CD4-positive, CD25-positive, alpha-beta regulatory T cell (primary cell): Measurements from ENCODE around the gene PADI4. TPM values are rescaled to one million over a fixed set of nuclear protein-coding genes. Genes with fewer than 3 reads are reported as not detected.
"Not testable (repeated sequence)": the region's sequence is repeated elsewhere in the genome, so short reads cannot be mapped to it uniquely, and the experiment has no call there.

Source experiments
- ATAC-seq, 2 donors: fragments of 150-1000 bp; cut with Tn5 transposase; one replicate each; pipeline ENCODE4 v1.10.0; 2021; ENCODE audit warnings: low read depth in 2 of 2, moderate number of reproducible peaks in 2 of 2, moderate library complexity in 1 of 2
- DNase-seq, 3 donors: peaks; one replicate each; pipeline versions ENCODE4 v3.0.0 to v3.0.0-alpha.2; 2012 to 2022; ENCODE audit warnings: mixed read lengths in 1 of 3
- H3K27ac ChIP-seq: one replicate; pipeline ENCODE4 v1.7.0; 2013; ENCODE audit warnings: mild to moderate bottlenecking, low read length; ENCODE audit not compliant: insufficient read depth, poor library complexity, severe bottlenecking
- H3K27me3 ChIP-seq: one replicate; pipeline ENCODE4 v1.7.0; 2013; ENCODE audit warnings: low read length; ENCODE audit not compliant: control insufficient read depth, insufficient read depth
- H3K36me3 ChIP-seq: one replicate; pipeline ENCODE4 v1.7.0; 2013; ENCODE audit warnings: mild to moderate bottlenecking, low read length, moderate library complexity; ENCODE audit not compliant: control insufficient read depth, insufficient read depth
- H3K4me1 ChIP-seq: 2 replicates; pipeline ENCODE4 v1.7.0; 2013; ENCODE audit warnings: mild to moderate bottlenecking, low read length; ENCODE audit not compliant: insufficient read depth, control insufficient read depth, poor library complexity, severe bottlenecking
- H3K4me3 ChIP-seq: one replicate; pipeline ENCODE4 v1.7.0; 2013; ENCODE audit warnings: low read depth, mild to moderate bottlenecking, low read length, moderate library complexity
- H3K9me3 ChIP-seq, 2 experiments: 1 replicate in 1 of 2; 2 replicates in 1 of 2; pipeline ENCODE4 v1.7.0; 2013; ENCODE audit warnings: low read length in 2 of 2, mild to moderate bottlenecking in 1 of 2, moderate library complexity in 1 of 2; ENCODE audit not compliant: control insufficient read depth in 2 of 2
- H3K27ac Mint-ChIP-seq, 3 donors: one replicate each; pipeline ENCODE4 v1.8.0; 2020 to 2022; ENCODE audit warnings: mild to moderate bottlenecking in 3 of 3, mixed read lengths in 3 of 3, moderate library complexity in 2 of 3
- H3K27me3 Mint-ChIP-seq: one replicate; pipeline ENCODE4 v1.8.0; 2022; ENCODE audit warnings: mild to moderate bottlenecking, mixed read lengths
- H3K36me3 Mint-ChIP-seq: one replicate; pipeline ENCODE4 v1.8.0; 2020; ENCODE audit warnings: mixed read lengths
- H3K4me1 Mint-ChIP-seq, 4 donors: one replicate each; pipeline ENCODE4 v1.8.0; 2020 to 2022; ENCODE audit warnings: mixed read lengths in 4 of 4, mild to moderate bottlenecking in 1 of 4
- H3K4me3 Mint-ChIP-seq, 4 donors: one replicate each; pipeline ENCODE4 v1.8.0; 2020 to 2022; ENCODE audit warnings: mild to moderate bottlenecking in 4 of 4, mixed read lengths in 4 of 4, moderate library complexity in 3 of 4
- H3K9me3 Mint-ChIP-seq, 7 donors: one replicate each; pipeline ENCODE4 v1.8.0; 2020 to 2022; ENCODE audit warnings: mixed read lengths in 7 of 7, mild to moderate bottlenecking in 3 of 7, moderate library complexity in 2 of 7
- polyA plus RNA-seq, 4 donors: library from polyadenylated mRNA; unstranded; fragments of 300-500 nt; fragmentation: Illumina TruSeq; gene quantifications; one replicate each; pipeline ENCODE4 v1.2.3, GENCODE V29; 2021
- total RNA-seq: library from RNA; stranded (reverse); gene quantifications from one replicate; pipeline ENCODE4 v1.2.3, GENCODE V29; 2022

Gene PADI4
- total and polyA plus RNA-seq, 5 donors from 2014 or later, result 0.81 to 1.6 (median 1.5) TPM

- no peak overlapping the region for H3K4me3 Mint-ChIP-seq
- no peaks in the 10 kb centered on the region for H3K4me1 Mint-ChIP-seq
- Histone ChIP-seq H3K27me3 (no peaks in the 10 kb centered on the region), H3K27ac (no peak overlapping the region), H3K36me3 (peaks cover 16% of the 10 kb centered on the region), H3K4me1 (no peaks in the 10 kb centered on the region), H3K4me3 (no peak overlapping the region), H3K9me3 (no peaks in the 10 kb centered on the region)
- H3K9me3 Mint-ChIP-seq, result peaks cover 0 to 2% (median 0%) of the 10 kb centered on the region in 7 donors
- no peaks in the 10 kb centered on the region for H3K27me3 Mint-ChIP-seq
- no peak for DNase-seq
- ATAC-seq, result no peak
- peaks cover 12% of the 10 kb centered on the region for H3K36me3 Mint-ChIP-seq
- H3K27ac Mint-ChIP-seq, result no peak overlapping the region
Observed at GRCh38 chr1:17404034-17404684, 96.2 kb downstream of the PADI4 start.

- Mint-ChIP-seq H3K4me3 (no peak overlapping the region), H3K36me3 (peaks cover 12% of the 10 kb centered on the region), H3K27ac (no peak overlapping the region), H3K4me1 (no peaks in the 10 kb centered on the region), H3K27me3 (no peaks in the 10 kb centered on the region), H3K9me3 (peaks cover 0 to 2% (median 0%) of the 10 kb centered on the region in 7 donors)
- H3K36me3 ChIP-seq, result peaks cover 23% of the 10 kb centered on the region
- H3K4me3 ChIP-seq, result no peak overlapping the region
- no peaks in the 10 kb centered on the region for H3K4me1 ChIP-seq
- H3K27ac ChIP-seq, result no peak overlapping the region
- no peaks in the 10 kb centered on the region for H3K27me3 ChIP-seq
- ATAC-seq, result no peak
- no peak for DNase-seq
- no peaks in the 10 kb centered on the region for H3K9me3 ChIP-seq
Observed at GRCh38 chr1:17404820-17405219, 96.8 kb downstream of the PADI4 start.

- H3K27ac Mint-ChIP-seq, result no peak overlapping the region
Observed at GRCh38 chr1:17405898-17406759, 98.1 kb downstream of the PADI4 start.

GRCh38 chr1:17406760-17407475 lies 98.9 kb downstream of the PADI4 start:
- not testable (repeated sequence) for H3K4me3 Mint-ChIP-seq, H3K4me1 Mint-ChIP-seq, H3K9me3 ChIP-seq, DNase-seq, H3K4me1 ChIP-seq, H3K27ac ChIP-seq, H3K4me3 ChIP-seq, H3K27me3 Mint-ChIP-seq, H3K9me3 Mint-ChIP-seq, H3K27me3 ChIP-seq, ATAC-seq, H3K27ac Mint-ChIP-seq
- H3K36me3 ChIP-seq, result peaks cover 43% of the 10 kb centered on the region
- H3K36me3 Mint-ChIP-seq, result peaks cover 18% of the 10 kb centered on the region

More at GRCh38 chr1:17405898-17406759, 98.1 kb downstream of the PADI4 start:
- H3K4me1 ChIP-seq, result no peaks in the 10 kb centered on the region
- H3K27me3 ChIP-seq, result no peaks in the 10 kb centered on the region
- H3K4me3 ChIP-seq, result no peak overlapping the region
- no peak overlapping the region for H3K27ac ChIP-seq
- Mint-ChIP-seq H3K4me3 (no peak overlapping the region), H3K27me3 (no peaks in the 10 kb centered on the region), H3K36me3 (peaks cover 18% of the 10 kb centered on the region), H3K4me1 (no peaks in the 10 kb centered on the region), H3K9me3 (peaks cover 0 to 2% (median 0%) of the 10 kb centered on the region in 7 donors)
- DNase-seq (peak in 2 of 3 donors; percentile 12 to 39), ATAC-seq (peak; percentile 60 to 70)
- H3K9me3 ChIP-seq, result no peaks in the 10 kb centered on the region
- peaks cover 35% of the 10 kb centered on the region for H3K36me3 ChIP-seq

- peaks cover 53% of the 10 kb centered on the region for H3K36me3 ChIP-seq
- H3K27me3 Mint-ChIP-seq, H3K4me1 Mint-ChIP-seq, H3K9me3 Mint-ChIP-seq, H3K9me3 ChIP-seq, H3K4me3 Mint-ChIP-seq, H3K27me3 ChIP-seq, H3K27ac ChIP-seq, ATAC-seq, H3K4me1 ChIP-seq, H3K27ac Mint-ChIP-seq, DNase-seq, H3K4me3 ChIP-seq: not testable (repeated sequence)
- peaks cover 23% of the 10 kb centered on the region for H3K36me3 Mint-ChIP-seq
Observed at GRCh38 chr1:17407786-17408514, 100.0 kb downstream of the PADI4 start.

- H3K36me3 Mint-ChIP-seq, result peaks cover 28% of the 10 kb centered on the region
- peaks cover 67% of the 10 kb centered on the region for H3K36me3 ChIP-seq
- no peaks in the 10 kb centered on the region for H3K9me3 Mint-ChIP-seq
- DNase-seq (no peak), ATAC-seq (no peak)
- H3K4me1 Mint-ChIP-seq, result no peaks in the 10 kb centered on the region
- H3K27me3 ChIP-seq, result no peaks in the 10 kb centered on the region
- H3K4me3 ChIP-seq, result no peak overlapping the region
- H3K9me3 ChIP-seq, result no peaks in the 10 kb centered on the region
- H3K4me3 Mint-ChIP-seq, result no peak overlapping the region
- H3K27ac ChIP-seq, result no peak overlapping the region
- H3K4me1 ChIP-seq, result no peaks in the 10 kb centered on the region
- H3K27ac Mint-ChIP-seq, result no peak overlapping the region
- no peaks in the 10 kb centered on the region for H3K27me3 Mint-ChIP-seq
Observed at GRCh38 chr1:17409391-17409811, 101.4 kb downstream of the PADI4 start.

- H3K27ac ChIP-seq, result no peak overlapping the region
- no peak overlapping the region for H3K4me3 ChIP-seq
- Mint-ChIP-seq H3K27ac (no peak overlapping the region), H3K36me3 (peaks cover 40% of the 10 kb centered on the region), H3K9me3 (no peaks in the 10 kb centered on the region), H3K27me3 (no peaks in the 10 kb centered on the region), H3K4me1 (peaks cover 0 to 2% (median 0%) of the 10 kb centered on the region in 4 donors), H3K4me3 (no peak overlapping the region)
- ATAC-seq (no peak), DNase-seq (no peak)
- H3K4me1 ChIP-seq, result no peaks in the 10 kb centered on the region
- H3K27me3 ChIP-seq, result no peaks in the 10 kb centered on the region
- no peaks in the 10 kb centered on the region for H3K9me3 ChIP-seq
- H3K36me3 ChIP-seq, result peaks cover 90% of the 10 kb centered on the region
Observed at GRCh38 chr1:17412093-17412870, 104.3 kb downstream of the PADI4 start.
